Progenitor cell of endocrine pancreas (in vitro differentiated cells): Measurements from ENCODE around the gene RNASE8. TPM values are rescaled to one million over a fixed set of nuclear protein-coding genes. Genes with fewer than 3 reads are reported as not detected.
A peak's percentile ranks its signal among the peaks of the same experiment; 100 is the strongest.

Experiments
- DNase-seq: peaks from one replicate; pipeline ENCODE4 v3.0.0; 2021; ENCODE audit warnings: low spot score; ENCODE audit not compliant: unreplicated experiment
- H3K27ac Mint-ChIP-seq: 2 replicates; pipeline ENCODE4 v1.8.0; 2021; ENCODE audit warnings: mild to moderate bottlenecking, moderate library complexity, mixed read lengths
- H3K27me3 Mint-ChIP-seq: 2 replicates; pipeline ENCODE4 v1.8.0; 2021; ENCODE audit warnings: mixed read lengths
- H3K36me3 Mint-ChIP-seq: 2 replicates; pipeline ENCODE4 v1.8.0; 2022; ENCODE audit warnings: mixed read lengths; ENCODE audit not compliant: insufficient read depth
- H3K4me1 Mint-ChIP-seq: 2 replicates; pipeline ENCODE4 v1.8.0; 2021; ENCODE audit warnings: low read depth, mixed read lengths
- H3K4me3 Mint-ChIP-seq: 2 replicates; pipeline ENCODE4 v1.8.0; 2021; ENCODE audit warnings: low read depth, mild to moderate bottlenecking, moderate library complexity, mixed read lengths
- H3K9me3 Mint-ChIP-seq: 2 replicates; pipeline ENCODE4 v1.8.0; 2021; ENCODE audit warnings: low read depth, mixed read lengths
- CTCF ChIP-seq: fragments of 200-600 bp; sonication (generic); IDR thresholded peaks from one replicate; pipeline ENCODE4 v1.5.0; 2021; ENCODE audit warnings: antibody characterized with exemption, mild to moderate bottlenecking; ENCODE audit not compliant: unreplicated experiment
- total RNA-seq: library from RNA; stranded (reverse); gene quantifications from 2 replicates; pipeline ENCODE4 v1.2.1, GENCODE V29; 2021

RNASE8 gene
- total RNA-seq, 1 donor from 2014 or later, result not detected

GRCh38 chr14:21020977-21021545 is 36.6 kb upstream of the RNASE8 start:
- peaks cover 7% of the 10 kb centered on the region for H3K36me3 Mint-ChIP-seq
- H3K4me1 Mint-ChIP-seq, result peaks cover 16% of the 10 kb centered on the region
- H3K27ac Mint-ChIP-seq, result no peak overlapping the region
- no peak for TF ChIP-seq CTCF
- no peak for DNase-seq
- H3K27me3 Mint-ChIP-seq, result peaks cover 9% of the 10 kb centered on the region
- no peaks in the 10 kb centered on the region for H3K9me3 Mint-ChIP-seq
- no peak overlapping the region for H3K4me3 Mint-ChIP-seq

GRCh38 chr14:21022686-21023085 is 34.9 kb upstream of the RNASE8 start:
- Mint-ChIP-seq H3K4me3 (peak overlapping the region; percentile 9), H3K9me3 (no peaks in the 10 kb centered on the region), H3K4me1 (peaks cover 24% of the 10 kb centered on the region), H3K36me3 (peaks cover 3% of the 10 kb centered on the region), H3K27me3 (peaks cover 9% of the 10 kb centered on the region), H3K27ac (no peak overlapping the region)
- TF ChIP-seq CTCF, result no peak
- no peak for DNase-seq

GRCh38 chr14:21023174-21023573 is 34.4 kb upstream of the RNASE8 start:
- Mint-ChIP-seq H3K27ac (no peak overlapping the region), H3K4me1 (peaks cover 24% of the 10 kb centered on the region), H3K27me3 (peaks cover 9% of the 10 kb centered on the region), H3K36me3 (peaks cover 3% of the 10 kb centered on the region), H3K9me3 (no peaks in the 10 kb centered on the region), H3K4me3 (peak overlapping the region; percentile 9)
- DNase-seq, result no peak
- no peak for TF ChIP-seq CTCF

GRCh38 chr14:21023817-21024584 is 33.6 kb upstream of the RNASE8 start:
- H3K27me3 Mint-ChIP-seq, result peaks cover 9% of the 10 kb centered on the region

More at GRCh38 chr14:21023817-21024584, 33.6 kb upstream of the RNASE8 start:
- H3K27ac Mint-ChIP-seq, result peak overlapping the region; percentile 77
- TF ChIP-seq CTCF, result no peak
- no peaks in the 10 kb centered on the region for H3K9me3 Mint-ChIP-seq
- H3K4me3 Mint-ChIP-seq, result peak overlapping the region; percentile 74
- H3K36me3 Mint-ChIP-seq, result peaks cover 2% of the 10 kb centered on the region
- DNase-seq, result no peak
- peaks cover 24% of the 10 kb centered on the region for H3K4me1 Mint-ChIP-seq
